SK-N-SH (cell line): Measurements from ENCODE around the gene CYP39A1. TPM values are rescaled to one million over a fixed set of nuclear protein-coding genes. Genes with fewer than 3 reads are reported as not detected.

Experiments
- CTCF ChIA-PET: fragments of 300-600, 350-600 bp; formaldehyde crosslinking; extraction: SDS; loops from one replicate; lab custom pipeline; 2021; lab: Yijun Ruan, JAX
- POLR2A ChIA-PET: fragments of 350-600 bp; sonication (Branson Sonifier 250); formaldehyde crosslinking; extraction: SDS; loops from one replicate; lab custom pipeline; 2020; ENCODE audit warnings: antibody characterized with exemption, inconsistent platforms; lab: Yijun Ruan, JAX
- DNase-seq: peaks from one replicate; pipeline ENCODE4 v3.0.0; 2012
- H2AFZ ChIP-seq: fragments of 200-600 bp; sonication (generic); 2 replicates; pipeline ENCODE4 v1.8.1; 2016; ENCODE audit warnings: antibody characterized with exemption, mild to moderate bottlenecking, low read depth
- H3F3A ChIP-seq: fragments of 200-600 bp; sonication (generic); replicated peaks from 2 replicates; pipeline ENCODE3; 2016; ENCODE audit warnings: antibody characterized with exemption, mild to moderate bottlenecking; ENCODE audit not compliant: insufficient read depth
- H3K27ac ChIP-seq, 2 experiments: fragments of 200-500 bp in 1 of 2; fragments of 200-600 bp in 1 of 2; sonication (Bioruptor generic) in 1 of 2; sonication (generic), shearing (Covaris generic) in 1 of 2; 2 replicates each; pipeline versions ENCODE4 v1.5.1 to v1.6.1; 2014 to 2016; ENCODE audit warnings: low read depth in 2 of 2, inconsistent platforms in 1 of 2, low read length in 1 of 2, mild to moderate bottlenecking in 1 of 2, mixed read lengths in 1 of 2
- H3K27me3 ChIP-seq: fragments of 200-600 bp; sonication (generic), shearing (Covaris generic); 2 replicates; pipeline ENCODE4 v1.6.1; 2016; ENCODE audit warnings: mixed run types; ENCODE audit not compliant: insufficient read depth
- H3K36me3 ChIP-seq, 2 experiments: fragments of 200-500 bp in 1 of 2; fragments of 200-600 bp in 1 of 2; sonication (Bioruptor generic) in 1 of 2; sonication (generic) in 1 of 2; replicated peaks in 1 of 2; 2 replicates each; pipeline versions ENCODE3 to v1.5.1; 2014 to 2016; ENCODE audit warnings: low read length in 1 of 2, mild to moderate bottlenecking in 1 of 2; ENCODE audit not compliant: insufficient read depth in 2 of 2, control insufficient read depth in 1 of 2
- H3K4me1 ChIP-seq, 2 experiments: fragments of 200-500 bp in 1 of 2; fragments of 200-600 bp in 1 of 2; sonication (Bioruptor generic) in 1 of 2; sonication (generic), shearing (Covaris generic) in 1 of 2; 2 replicates each; pipeline versions ENCODE4 v1.5.1 to v1.6.1; 2014 to 2016; ENCODE audit warnings: low read depth in 1 of 2, low read length in 1 of 2, mixed run types in 1 of 2; ENCODE audit not compliant: insufficient read depth in 2 of 2, control insufficient read depth in 1 of 2
- H3K4me2 ChIP-seq: fragments of 200-600 bp; sonication (generic), shearing (Covaris generic); 2 replicates; pipeline ENCODE4 v1.6.1; 2017; ENCODE audit warnings: mixed run types
- H3K4me3 ChIP-seq, 2 experiments: fragments of 200-500 bp in 1 of 2; fragments of 200-600 bp in 1 of 2; sonication (Bioruptor generic) in 1 of 2; sonication (generic), shearing (Covaris generic) in 1 of 2; 2 replicates each; pipeline versions ENCODE4 v1.5.1 to v1.8.1; 2014 to 2016; ENCODE audit warnings: low read depth in 2 of 2, inconsistent platforms in 1 of 2, low read length in 1 of 2, mild to moderate bottlenecking in 1 of 2, mixed read lengths in 1 of 2, moderate library complexity in 1 of 2
- H3K79me2 ChIP-seq: fragments of 200-600 bp; sonication (generic); 2 replicates; pipeline ENCODE4 v1.8.1; 2017; ENCODE audit warnings: mild to moderate bottlenecking; ENCODE audit not compliant: insufficient read depth
- H3K9ac ChIP-seq: fragments of 200-600 bp; sonication (generic); 2 replicates; pipeline ENCODE4 v1.6.1; 2017; ENCODE audit warnings: mixed run types
- H3K9me2 ChIP-seq: fragments of 200-600 bp; sonication (generic); 2 replicates; pipeline ENCODE4 v1.6.1; 2017; ENCODE audit warnings: mixed run types
- H3K9me3 ChIP-seq: fragments of 200-600 bp; sonication (generic); 2 replicates; pipeline ENCODE4 v1.6.1; 2017; ENCODE audit warnings: mixed run types, mild to moderate bottlenecking, moderate library complexity
- H4K20me1 ChIP-seq: fragments of 200-600 bp; sonication (generic); 2 replicates; pipeline ENCODE4 v1.6.1; 2017; ENCODE audit warnings: mild to moderate bottlenecking, mixed run types; ENCODE audit not compliant: insufficient read depth
- CHD2 ChIP-seq: fragments of 150-350 bp; IDR thresholded peaks from 2 replicates; pipeline ENCODE4 v1.6.1; 2018; ENCODE audit warnings: low read length; ENCODE audit not compliant: partially characterized antibody
- CTCF ChIP-seq: fragments of 200-600 bp; sonication (generic); IDR thresholded peaks from 2 replicates; pipeline ENCODE4 v1.6.1; 2017; ENCODE audit warnings: antibody characterized with exemption, mild to moderate bottlenecking, moderate library complexity
- EZH2phosphoT487 ChIP-seq: fragments of 200-600 bp; sonication (generic); IDR thresholded peaks from 2 replicates; pipeline ENCODE4 v1.6.1; 2017; ENCODE audit warnings: low read depth, mixed run types, mild to moderate bottlenecking, antibody characterized with exemption, moderate library complexity, borderline replicate concordance
- FOXJ3 ChIP-seq: sonication (generic); formaldehyde crosslinking; IDR thresholded peaks from 2 replicates; pipeline ENCODE4 v1.5.1; 2020; ENCODE audit warnings: mild to moderate bottlenecking, missing genetic modification reagents
- JUND ChIP-seq: IDR thresholded peaks from 2 replicates; pipeline ENCODE4 v1.4.0; 2012
- MEF2A ChIP-seq: IDR thresholded peaks from 2 replicates; pipeline ENCODE4 v1.4.0; 2012; ENCODE audit warnings: low read depth, borderline replicate concordance
- NFIC ChIP-seq: IDR thresholded peaks from 2 replicates; pipeline ENCODE4 v1.4.0; 2012; ENCODE audit warnings: borderline replicate concordance
- RAD21 ChIP-seq: IDR thresholded peaks from 2 replicates; pipeline ENCODE4 v1.6.1; 2012; ENCODE audit warnings: mild to moderate bottlenecking, low read length
- RCOR1 ChIP-seq: fragments of 150-350 bp; IDR thresholded peaks from 2 replicates; pipeline ENCODE4 v1.6.1; 2017; ENCODE audit warnings: antibody characterized with exemption, low read length
- REST ChIP-seq: IDR thresholded peaks from 2 replicates; pipeline ENCODE4 v1.6.1; 2012; ENCODE audit warnings: mild to moderate bottlenecking, low read depth, low read length, moderate library complexity
- RFX5 ChIP-seq: IDR thresholded peaks from 2 replicates; pipeline ENCODE4 v1.6.1; 2012; ENCODE audit warnings: mild to moderate bottlenecking, improper control_type of control experiment, low read length
- SIN3A ChIP-seq: IDR thresholded peaks from 2 replicates; pipeline ENCODE4 v1.6.1; 2012; ENCODE audit warnings: low read depth, mild to moderate bottlenecking, low read length, moderate library complexity, borderline replicate concordance
- SMC3 ChIP-seq: IDR thresholded peaks from 2 replicates; pipeline ENCODE4 v1.6.1; 2012; ENCODE audit warnings: low read depth, low read length, improper control_type of control experiment
- TCF12 ChIP-seq: IDR thresholded peaks from 2 replicates; pipeline ENCODE4 v1.4.0; 2012
- YY1 ChIP-seq: IDR thresholded peaks from 2 replicates; pipeline ENCODE4 v1.4.0; 2012; ENCODE audit warnings: low read depth, mild to moderate bottlenecking
- WGBS: methylation state at CpG from one replicate; pipeline ENCODE4 v1.1.6; 2017; ENCODE audit warnings: low lambda C conversion rate; 5-methylcytosine and 5-hydroxymethylcytosine counted together
- polyA plus RNA-seq, 3 experiments: library from polyadenylated mRNA; depleted of rRNA; stranded (reverse); fragments of >200 nt; gene quantifications; 2 replicates each; pipeline ENCODE4 v1.2.3, GENCODE V29; 2012

Gene CYP39A1
- polyA plus RNA-seq, 1 of the 3 experiments (the other 2 are of a cell fraction) = not detected

DNA sequence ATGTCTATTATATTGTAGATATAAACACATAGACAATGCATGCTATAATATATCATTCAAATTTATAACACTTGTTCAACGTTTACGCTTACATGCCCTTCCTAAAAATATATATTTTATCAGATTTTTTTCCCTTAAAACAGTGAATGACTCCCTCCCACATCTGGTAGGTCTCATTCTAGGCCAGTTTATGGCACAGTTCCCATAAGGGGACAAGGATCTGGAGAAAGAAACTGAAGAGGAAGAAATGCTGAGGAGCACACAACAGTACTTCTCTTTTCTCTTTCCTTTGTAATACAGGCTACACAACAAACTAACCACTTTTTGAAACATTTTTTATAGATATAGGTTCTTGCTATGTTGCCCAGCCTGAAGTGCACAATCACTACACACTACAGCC is 112.8 kb downstream of the CYP39A1 start:
- H3F3A ChIP-seq = no peaks in the 10 kb centered on the region
- ChIA-PET CTCF (no interaction called here), POLR2A (no interaction called here)
- H3K27me3 ChIP-seq = no peaks in the 10 kb centered on the region
- H3K27ac ChIP-seq = no peak overlapping the region
- H3K9me2 ChIP-seq = no peaks in the 10 kb centered on the region
- H3K4me3 ChIP-seq = no peak overlapping the region
- H4K20me1 ChIP-seq = no peaks in the 10 kb centered on the region
- no peaks in the 10 kb centered on the region for H3K9me3 ChIP-seq
- DNase-seq = no peak
- H3K9ac ChIP-seq = no peak overlapping the region
- H2AFZ ChIP-seq = no peak overlapping the region
- H3K4me1 ChIP-seq = no peaks in the 10 kb centered on the region
- no peak overlapping the region for H3K4me2 ChIP-seq
- H3K79me2 ChIP-seq = no peaks in the 10 kb centered on the region
- H3K36me3 ChIP-seq = no peaks in the 10 kb centered on the region
- TF ChIP-seq MEF2A (no peak), EZH2phosphoT487 (no peak), SIN3A (no peak), CHD2 (no peak), RCOR1 (no peak), JUND (no peak), SMC3 (no peak), CTCF (no peak), REST (no peak), RAD21 (no peak), RFX5 (no peak), NFIC (no peak), FOXJ3 (CRISPR knock-in tag) (no peak), YY1 (no peak), TCF12 (no peak)
- 8% methylated on average over 2 of the region's 2 CpGs for WGBS
